Measurements from ENCODE around the gene F2RL1. TPM values are rescaled to one million over a fixed set of nuclear protein-coding genes. Genes with fewer than 3 reads are reported as not detected.

The F2RL1 gene
- total and polyA plus RNA-seq, 2 of the 13 experiments (the other 11 are each of a cell fraction or from before 2014, with no cell fraction given) = 9.9 to 23.0 TPM

- no peak for TF ChIP-seq PRDM4 (CRISPR knock-in tag; IDR thresholded peaks at IDR 0.05; ENCODE audit: borderline replicate concordance)
- TF ChIP-seq HNRNPL (IDR thresholded peaks at IDR 0.05; ENCODE audit: low read depth, low read length) = peak; percentile 70; the same call in 1 of the 2 replicates
- TF ChIP-seq ZNF407 (CRISPR knock-in tag; IDR thresholded peaks at IDR 0.05; ENCODE audit: not compliant biosample characterization) = no peak
- TF ChIP-seq ZNF556 (CRISPR knock-in tag; IDR thresholded peaks at IDR 0.05; ENCODE audit: borderline replicate concordance) = no peak
- TF ChIP-seq HOXA3 (CRISPR knock-in tag; IDR thresholded peaks at IDR 0.05) = 0 out of 2 replicates have a peak, but pooled peaks have one; percentile 9
- TF ChIP-seq NBN (conservative IDR thresholded peaks at IDR 0.05) = no peak
- TF ChIP-seq SALL1 (CRISPR knock-in tag; IDR thresholded peaks at IDR 0.05) = no peak
- TF ChIP-seq SNAI1 (CRISPR knock-in tag; IDR thresholded peaks at IDR 0.05; ENCODE audit: borderline replicate concordance) = no peak
- TF ChIP-seq MEIS1 (CRISPR knock-in tag; IDR thresholded peaks at IDR 0.05; ENCODE audit: borderline replicate concordance) = no peak
- TF ChIP-seq ZSCAN5A (CRISPR knock-in tag; IDR thresholded peaks at IDR 0.05; ENCODE audit: borderline replicate concordance) = no peak
- TF ChIP-seq HNRNPUL1 (IDR thresholded peaks at IDR 0.05; ENCODE audit: low read depth, low read length) = no peak
- TF ChIP-seq ZNF354B (CRISPR knock-in tag; IDR thresholded peaks at IDR 0.05) = no peak
- no peak for TF ChIP-seq ZSCAN9 (CRISPR knock-in tag; IDR thresholded peaks at IDR 0.05; ENCODE audit: borderline replicate concordance)
- no peak for TF ChIP-seq ZBTB34 (CRISPR knock-in tag; IDR thresholded peaks at IDR 0.05)
- TF ChIP-seq SYNCRIP (IDR thresholded peaks at IDR 0.05; ENCODE audit: insufficient read depth, low read depth, low read length) = no peak
- TF ChIP-seq ZNF234 (CRISPR knock-in tag; conservative IDR thresholded peaks at IDR 0.05) = no peak
These were observed 1.2 kb downstream of the F2RL1 start (continued) for GRCh38 chr5:76819851-76820525.

Data from HepG2 (cell line).